Loucy (cell line): ENCODE results near the gene NDUFB8.

Source experiments
- EZH2phosphoT487 ChIP-seq: fragments of 200-600 bp; IDR thresholded peaks from 2 replicates; pipeline ENCODE4 v1.6.1; 2018; ENCODE audit warnings: antibody characterized with exemption, mild to moderate bottlenecking, moderate library complexity, borderline replicate concordance
- TF ChIP-seq, protein P1 (sequence below): fragments of 200-600 bp; sonication (generic); conservative IDR thresholded peaks from 2 replicates; pipeline ENCODE4 v1.5.1; 2014; ENCODE audit warnings: mild to moderate bottlenecking, antibody characterized with exemption, low read length

DNA sequence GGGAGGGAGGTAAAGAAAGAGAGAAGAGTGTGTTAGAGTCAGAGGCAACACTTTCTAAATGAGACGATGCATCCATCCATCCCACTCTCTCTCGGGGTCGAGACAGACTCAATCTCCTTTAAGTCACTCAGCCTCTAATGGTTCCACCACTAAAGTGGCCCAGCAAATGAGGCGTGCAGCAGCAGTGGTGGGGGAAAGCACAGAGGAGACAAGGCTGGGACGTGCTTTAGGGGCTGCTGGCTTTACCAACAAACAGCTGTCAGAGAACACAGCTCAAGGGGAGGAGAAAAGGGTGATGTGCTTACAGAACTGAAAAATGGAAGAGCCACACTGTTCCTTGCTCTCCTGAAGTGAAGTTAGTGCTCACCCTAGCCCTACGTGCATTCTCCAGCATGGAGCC lies 5.5 kb downstream of the NDUFB8 start:
- no peak for TF ChIP-seq EZH2phosphoT487
- TF ChIP-seq, protein P1, sequence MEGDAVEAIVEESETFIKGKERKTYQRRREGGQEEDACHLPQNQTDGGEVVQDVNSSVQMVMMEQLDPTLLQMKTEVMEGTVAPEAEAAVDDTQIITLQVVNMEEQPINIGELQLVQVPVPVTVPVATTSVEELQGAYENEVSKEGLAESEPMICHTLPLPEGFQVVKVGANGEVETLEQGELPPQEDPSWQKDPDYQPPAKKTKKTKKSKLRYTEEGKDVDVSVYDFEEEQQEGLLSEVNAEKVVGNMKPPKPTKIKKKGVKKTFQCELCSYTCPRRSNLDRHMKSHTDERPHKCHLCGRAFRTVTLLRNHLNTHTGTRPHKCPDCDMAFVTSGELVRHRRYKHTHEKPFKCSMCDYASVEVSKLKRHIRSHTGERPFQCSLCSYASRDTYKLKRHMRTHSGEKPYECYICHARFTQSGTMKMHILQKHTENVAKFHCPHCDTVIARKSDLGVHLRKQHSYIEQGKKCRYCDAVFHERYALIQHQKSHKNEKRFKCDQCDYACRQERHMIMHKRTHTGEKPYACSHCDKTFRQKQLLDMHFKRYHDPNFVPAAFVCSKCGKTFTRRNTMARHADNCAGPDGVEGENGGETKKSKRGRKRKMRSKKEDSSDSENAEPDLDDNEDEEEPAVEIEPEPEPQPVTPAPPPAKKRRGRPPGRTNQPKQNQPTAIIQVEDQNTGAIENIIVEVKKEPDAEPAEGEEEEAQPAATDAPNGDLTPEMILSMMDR: no peak
